ENCODE results near the gene SLC25A19. TPM values are rescaled to one million over a fixed set of nuclear protein-coding genes. Genes with fewer than 3 reads are reported as not detected.
A peak's percentile ranks its signal among the peaks of the same experiment; 100 is the strongest.

Gene SLC25A19
- total and polyA plus RNA-seq, 10 of the 15 experiments (the other 5 are each of a cell fraction or from before 2014, with no cell fraction given): 32.9 to 91.6 (median 53.7) TPM

DNA sequence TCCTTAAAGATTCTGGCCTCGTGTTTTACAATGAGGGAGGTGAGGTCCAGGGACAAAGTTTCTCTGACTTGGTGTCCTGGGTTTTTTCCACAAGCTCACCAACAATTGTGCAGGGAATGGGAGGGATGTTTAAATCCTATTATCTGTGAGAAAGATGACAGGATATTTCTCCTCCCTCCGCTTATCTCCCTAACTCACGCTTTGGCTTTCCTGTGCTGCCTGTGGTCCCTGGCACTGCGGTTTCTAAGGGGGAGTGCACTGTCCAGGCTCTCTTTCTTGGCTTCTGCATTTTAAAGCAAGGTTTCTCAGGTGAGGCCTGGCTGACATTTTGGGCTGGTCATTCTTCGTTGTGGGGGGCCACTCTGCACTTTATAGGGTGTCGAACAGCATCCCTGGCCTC is 44.2 kb downstream of the SLC25A19 start (continued):
- TF ChIP-seq EGR1 (IDR thresholded peaks at IDR 0.05; ENCODE audit: borderline replicate concordance in 1 of 2, low read depth in 2 of 2, low read length in 2 of 2): no peak
- TF ChIP-seq, protein P1, sequence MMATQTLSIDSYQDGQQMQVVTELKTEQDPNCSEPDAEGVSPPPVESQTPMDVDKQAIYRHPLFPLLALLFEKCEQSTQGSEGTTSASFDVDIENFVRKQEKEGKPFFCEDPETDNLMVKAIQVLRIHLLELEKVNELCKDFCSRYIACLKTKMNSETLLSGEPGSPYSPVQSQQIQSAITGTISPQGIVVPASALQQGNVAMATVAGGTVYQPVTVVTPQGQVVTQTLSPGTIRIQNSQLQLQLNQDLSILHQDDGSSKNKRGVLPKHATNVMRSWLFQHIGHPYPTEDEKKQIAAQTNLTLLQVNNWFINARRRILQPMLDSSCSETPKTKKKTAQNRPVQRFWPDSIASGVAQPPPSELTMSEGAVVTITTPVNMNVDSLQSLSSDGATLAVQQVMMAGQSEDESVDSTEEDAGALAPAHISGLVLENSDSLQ (IDR thresholded peaks at IDR 0.05): no peak

DNA sequence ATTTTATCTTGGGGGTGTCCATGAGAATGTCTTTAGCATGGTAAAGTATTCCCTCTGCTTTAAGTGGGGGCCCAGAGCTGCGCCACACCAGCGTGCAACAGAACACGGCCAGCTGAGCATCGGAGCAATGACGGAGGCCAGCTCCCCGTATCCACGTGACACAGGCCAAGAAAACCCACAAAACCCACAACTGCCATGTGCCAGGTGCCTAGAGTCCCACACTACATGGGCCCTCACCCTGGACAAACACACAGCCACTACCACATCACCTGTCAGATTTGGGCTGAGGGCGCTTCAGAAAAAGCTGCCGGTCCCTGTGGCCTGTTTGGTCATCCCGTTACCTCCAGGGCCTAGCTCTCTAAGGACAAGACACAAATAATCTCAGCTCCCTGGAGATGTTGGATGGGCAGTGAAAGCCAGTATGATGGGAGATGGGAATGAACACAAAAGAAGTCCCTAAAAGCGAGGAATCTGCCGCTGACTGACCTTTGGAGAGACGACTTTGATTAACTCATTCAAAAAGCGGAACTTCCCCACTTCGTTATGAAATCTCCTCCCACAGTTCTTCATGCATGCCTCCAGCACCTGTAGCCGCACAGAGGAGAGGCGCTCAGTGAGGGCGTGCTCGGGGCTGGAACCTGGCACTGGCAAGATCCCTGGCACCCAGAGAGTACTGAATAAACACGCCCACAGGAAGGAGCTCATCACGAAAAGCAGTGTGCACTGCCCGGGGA is 44.9 kb downstream of the SLC25A19 start:
- Histone ChIP-seq H3K36me3 (ENCODE audit: control insufficient read depth in 2 of 2, insufficient read depth in 2 of 2, low read length in 1 of 2) (peaks cover 41 to 54% of the 10 kb centered on the region in 2 experiments), H3K4me1 (ENCODE audit: control insufficient read depth, insufficient read depth, low read length) (peaks cover 43% of the 10 kb centered on the region), H4K20me1 (ENCODE audit: control insufficient read depth, insufficient read depth) (no peaks in the 10 kb centered on the region), H2AFZ (ENCODE audit: control insufficient read depth, low read depth, low read length) (no peak overlapping the region), H3K27me3 (replicated peaks in 1 of 2; ENCODE audit: control insufficient read depth in 2 of 2, insufficient read depth in 2 of 2, low read length in 1 of 2) (no peaks in the 10 kb centered on the region), H3K9me3 (replicated peaks; ENCODE audit: control insufficient read depth, insufficient read depth, low read length) (no peaks in the 10 kb centered on the region), H3K9ac (ENCODE audit: control insufficient read depth, insufficient read depth, low read length) (peak overlapping the region; percentile 7; the same call in 1 of the 2 replicates), H3K4me2 (ENCODE audit: control insufficient read depth, insufficient read depth) (peak overlapping the region; percentile 18; the same call in 1 of the 2 replicates), H3K79me2 (ENCODE audit: control insufficient read depth, insufficient read depth, low read length) (peaks cover 8% of the 10 kb centered on the region), H3K27ac (ENCODE audit: control insufficient read depth, insufficient read depth) (peak overlapping the region; percentile 62), H3K4me3 (no peak overlapping the region)
- ChIA-PET RAD21 (ENCODE audit: unreplicated experiment) (interaction anchor here (0.8 kb wide), 1 partner anchor 45 kb away, joined by 4 read pairs; the partner anchor contains the start of gene SLC25A19), SMC1A (ENCODE audit: uncharacterized antibody, unreplicated experiment) (interaction anchor here (0.9 to 1.2 kb wide), 4 partner anchors 14 to 168 kb away, joined by 3 to 4 read pairs (median 3); partner anchors contain the start of gene MIF4GD), POLR2A (interaction anchor here (0.5 to 3.6 kb wide), 5 partner anchors 17 to 1571 kb away, joined by 3 to 21 read pairs (median 5); partner anchors contain the start of genes GGA3, MRPS7 and SLC25A19), CTCF (interaction anchor here (0.6 to 1.4 kb wide), 6 partner anchors 27 to 676 kb away, joined by 3 to 5 read pairs (median 3); partner anchors contain the start of genes MIF4GD and SLC25A19)
- intact Hi-C loops (cut with micrococcal nuclease; ENCODE audit: unreplicated experiment) (no loop called here), in situ Hi-C loops (cut with MboI) (no loop called here)
- peak; percentile 75 for ATAC-seq
- WGBS (ENCODE audit: insufficient coverage, insufficient replicate concordance, low lambda C conversion rate, missing lambda C conversion rate): 50% methylated on average over 22 of the region's 22 CpGs
- no TSS peak for BruUV-seq (replicated peaks)
- no peak for DNase-seq (ENCODE audit: low read depth, low spot score)
- FAIRE-seq: no peak
- no peak for TF ChIP-seq NKRF (conservative IDR thresholded peaks at IDR 0.05)
- TF ChIP-seq SREBF1 (IDR thresholded peaks at IDR 0.05; ENCODE audit: low read length): no peak
- no peak for TF ChIP-seq ZZZ3 (IDR thresholded peaks at IDR 0.05; ENCODE audit: control insufficient read depth, insufficient read length, low read depth)
- TF ChIP-seq ZNF384 (IDR thresholded peaks at IDR 0.05; ENCODE audit: borderline replicate concordance, low read depth, low read length): no peak
- TF ChIP-seq, protein P2, sequence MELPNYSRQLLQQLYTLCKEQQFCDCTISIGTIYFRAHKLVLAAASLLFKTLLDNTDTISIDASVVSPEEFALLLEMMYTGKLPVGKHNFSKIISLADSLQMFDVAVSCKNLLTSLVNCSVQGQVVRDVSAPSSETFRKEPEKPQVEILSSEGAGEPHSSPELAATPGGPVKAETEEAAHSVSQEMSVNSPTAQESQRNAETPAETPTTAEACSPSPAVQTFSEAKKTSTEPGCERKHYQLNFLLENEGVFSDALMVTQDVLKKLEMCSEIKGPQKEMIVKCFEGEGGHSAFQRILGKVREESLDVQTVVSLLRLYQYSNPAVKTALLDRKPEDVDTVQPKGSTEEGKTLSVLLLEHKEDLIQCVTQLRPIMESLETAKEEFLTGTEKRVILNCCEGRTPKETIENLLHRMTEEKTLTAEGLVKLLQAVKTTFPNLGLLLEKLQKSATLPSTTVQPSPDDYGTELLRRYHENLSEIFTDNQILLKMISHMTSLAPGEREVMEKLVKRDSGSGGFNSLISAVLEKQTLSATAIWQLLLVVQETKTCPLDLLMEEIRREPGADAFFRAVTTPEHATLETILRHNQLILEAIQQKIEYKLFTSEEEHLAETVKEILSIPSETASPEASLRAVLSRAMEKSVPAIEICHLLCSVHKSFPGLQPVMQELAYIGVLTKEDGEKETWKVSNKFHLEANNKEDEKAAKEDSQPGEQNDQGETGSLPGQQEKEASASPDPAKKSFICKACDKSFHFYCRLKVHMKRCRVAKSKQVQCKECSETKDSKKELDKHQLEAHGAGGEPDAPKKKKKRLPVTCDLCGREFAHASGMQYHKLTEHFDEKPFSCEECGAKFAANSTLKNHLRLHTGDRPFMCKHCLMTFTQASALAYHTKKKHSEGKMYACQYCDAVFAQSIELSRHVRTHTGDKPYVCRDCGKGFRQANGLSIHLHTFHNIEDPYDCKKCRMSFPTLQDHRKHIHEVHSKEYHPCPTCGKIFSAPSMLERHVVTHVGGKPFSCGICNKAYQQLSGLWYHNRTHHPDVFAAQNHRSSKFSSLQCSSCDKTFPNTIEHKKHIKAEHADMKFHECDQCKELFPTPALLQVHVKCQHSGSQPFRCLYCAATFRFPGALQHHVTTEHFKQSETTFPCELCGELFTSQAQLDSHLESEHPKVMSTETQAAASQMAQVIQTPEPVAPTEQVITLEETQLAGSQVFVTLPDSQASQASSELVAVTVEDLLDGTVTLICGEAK (IDR thresholded peaks at IDR 0.05; ENCODE audit: borderline replicate concordance): no peak
- no peak for TF ChIP-seq IRF5 (IDR thresholded peaks at IDR 0.05; ENCODE audit: borderline replicate concordance)
- TF ChIP-seq NFYB (IDR thresholded peaks at IDR 0.05; ENCODE audit: insufficient read depth, low read depth, low read length): no peak
- peak; percentile 55; the same call in 1 of the 2 replicates for TF ChIP-seq CBFB (IDR thresholded peaks at IDR 0.05; ENCODE audit: low read depth)

Data from GM12878 (cell line).